Astrocyte of the cerebellum (primary cell): ENCODE measurements around the gene CDH4.

ENCODE experiments used
- DNase-seq: peaks from one replicate; pipeline ENCODE4 v3.0.0-alpha.2; 2011; ENCODE audit warnings: low read depth
- H3K4me3 ChIP-seq: 2 replicates; pipeline ENCODE4 v1.5.1; 2011; ENCODE audit warnings: mild to moderate bottlenecking, low read depth, low read length, moderate library complexity
- CTCF ChIP-seq: IDR thresholded peaks from 2 replicates; pipeline ENCODE4 v1.5.1; 2012; ENCODE audit warnings: low read length, low read depth, moderate library complexity, mild to moderate bottlenecking; ENCODE audit errors: missing control alignments
- in situ Hi-C: cut with HindIII; loops from 2 replicates; pipeline ENCODE4 v1.10.0; 2017; ENCODE audit warnings: low sequenced_read_pairs

The CDH4 gene

GRCh38 chr20:61701802-61702201 is 449.7 kb downstream of the CDH4 start:
- no peak for TF ChIP-seq CTCF
- in situ Hi-C loops: no loop called here
- no peak for DNase-seq
- H3K4me3 ChIP-seq: no peak overlapping the region

GRCh38 chr20:61702246-61702645 is 450.2 kb downstream of the CDH4 start:
- in situ Hi-C loops: no loop called here
- no peak for TF ChIP-seq CTCF
- DNase-seq: no peak
- H3K4me3 ChIP-seq: no peak overlapping the region

- no peak for TF ChIP-seq CTCF
- DNase-seq: no peak
- in situ Hi-C loops: no loop called here
- H3K4me3 ChIP-seq: no peak overlapping the region
Measured at GRCh38 chr20:61704661-61705060, 452.6 kb downstream of the CDH4 start.

- H3K4me3 ChIP-seq: no peak overlapping the region
- TF ChIP-seq CTCF: no peak
- DNase-seq: no peak
- in situ Hi-C loops: no loop called here
Measured at GRCh38 chr20:61705386-61706258, 453.6 kb downstream of the CDH4 start.

- DNase-seq: no peak
- no peak for TF ChIP-seq CTCF
- no peak overlapping the region for H3K4me3 ChIP-seq
- in situ Hi-C loops: no loop called here
Measured at GRCh38 chr20:61706259-61706961, 454.3 kb downstream of the CDH4 start.

GRCh38 chr20:61708891-61709290 is 456.8 kb downstream of the CDH4 start:
- no peak overlapping the region for H3K4me3 ChIP-seq
- no peak for TF ChIP-seq CTCF
- in situ Hi-C loops: no loop called here

More at GRCh38 chr20:61708891-61709290, 456.8 kb downstream of the CDH4 start:
- no peak for DNase-seq
